HL-60/S4 treated with retinoic acid at 250 ng/mL for 4 days and 3 days (cell line): ENCODE measurements around the gene CHRM3.
"Not testable (repeated sequence)": the region's sequence is repeated elsewhere in the genome, so short reads cannot be mapped to it uniquely, and the experiment has no call there.

Experiments
- in situ Hi-C: fragments of 300-500 bp; cut with MboI; formaldehyde crosslinking; loops from 2 replicates; pipeline ENCODE4 v1.7.0; 2022; ENCODE audit warnings: low sequenced_read_pairs

The CHRM3 gene

GRCh38 chr1:239386453-239387303 is at the start of gene CHRM3:
CHRM3 (plus strand) TSS chr1:239386568; CDS start chr1:239907452, 520,884 bp downstream.
- in situ Hi-C loops: no loop called here

GRCh38 chr1:239337799-239338430 is 48.5 kb upstream of the CHRM3 start:
- in situ Hi-C loops: no loop called here

GRCh38 chr1:239347776-239348175 is 38.6 kb upstream of the CHRM3 start:
- in situ Hi-C loops: no loop called here

- in situ Hi-C loops: no loop called here
Observed at GRCh38 chr1:239348635-239349353, 37.6 kb upstream of the CHRM3 start.

- in situ Hi-C loops: no loop called here
Observed at GRCh38 chr1:239349699-239350098, 36.7 kb upstream of the CHRM3 start.

GRCh38 chr1:239353536-239353935 is 32.8 kb upstream of the CHRM3 start:
- in situ Hi-C loops: no loop called here

GRCh38 chr1:239354231-239354630 is 32.1 kb upstream of the CHRM3 start:
- in situ Hi-C loops: no loop called here

- in situ Hi-C loops: no loop called here
Observed at GRCh38 chr1:239357867-239358266, 28.5 kb upstream of the CHRM3 start.

- in situ Hi-C loops: no loop called here
Observed at GRCh38 chr1:239361403-239361802, 25.0 kb upstream of the CHRM3 start.

- in situ Hi-C loops: no loop called here
Observed at GRCh38 chr1:239363930-239364329, 22.4 kb upstream of the CHRM3 start.

GRCh38 chr1:239367196-239367810 is 19.1 kb upstream of the CHRM3 start:
- in situ Hi-C loops: no loop called here

- in situ Hi-C loops: no loop called here
Observed at GRCh38 chr1:239368436-239369109, 17.8 kb upstream of the CHRM3 start.

GRCh38 chr1:239370869-239371268 is 15.5 kb upstream of the CHRM3 start:
- in situ Hi-C loops: not testable (repeated sequence)

GRCh38 chr1:239382666-239383065 is 3.7 kb upstream of the CHRM3 start:
- in situ Hi-C loops: no loop called here

GRCh38 chr1:239383714-239384113 is 2.7 kb upstream of the CHRM3 start:
- in situ Hi-C loops: no loop called here

- in situ Hi-C loops: no loop called here
Observed at GRCh38 chr1:239387304-239388158, 1.2 kb downstream of the CHRM3 start.

- in situ Hi-C loops: no loop called here
Observed at GRCh38 chr1:239388159-239388485, 1.8 kb downstream of the CHRM3 start.

- in situ Hi-C loops: no loop called here
Observed at GRCh38 chr1:239388578-239388977, 2.2 kb downstream of the CHRM3 start.

GRCh38 chr1:239389703-239390102 is 3.3 kb downstream of the CHRM3 start:
- in situ Hi-C loops: no loop called here

GRCh38 chr1:239392271-239392670 is 5.9 kb downstream of the CHRM3 start:
- in situ Hi-C loops: no loop called here
